GM12878 (cell line): ENCODE data around the gene CASQ1. TPM values are rescaled to one million over a fixed set of nuclear protein-coding genes. Genes with fewer than 3 reads are reported as not detected.

ENCODE experiments used
- ATAC-seq: fragments of 200-7000 bp; cut with Tn5 transposase; 3 replicates; pipeline ENCODE4 v1.9.1; 2020; ENCODE audit warnings: mild to moderate bottlenecking, moderate library complexity
- BruUV-seq: library from RNA; stranded (reverse); fragments of 400-500 nt; replicated peaks from 2 replicates; lab custom pipeline; 2021; lab: Mats Ljungman, UMichigan
- CTCF ChIA-PET: fragments of 300-600 bp; sonication (Branson Sonifier 250); formaldehyde crosslinking; extraction: SDS; loops from one replicate; lab custom pipeline; 2021; ENCODE audit warnings: inconsistent platforms; lab: Yijun Ruan, JAX
- POLR2A ChIA-PET: fragments of 350-600 bp; formaldehyde crosslinking; extraction: SDS; loops from one replicate; lab custom pipeline; 2021; ENCODE audit warnings: inconsistent platforms; lab: Charles Lee
- RAD21 ChIA-PET: fragments of 300-600 bp; sonication (Branson Sonifier 250); formaldehyde crosslinking; loops from one replicate; lab custom pipeline; 2023; ENCODE audit warnings: antibody characterized with exemption; ENCODE audit not compliant: unreplicated experiment; lab: Charles Lee
- SMC1A ChIA-PET: fragments of 300-600 bp; sonication (Branson Sonifier 250); formaldehyde crosslinking; loops from one replicate; lab custom pipeline; 2023; ENCODE audit not compliant: unreplicated experiment, uncharacterized antibody; lab: Charles Lee
- DNase-seq: peaks from one replicate; pipeline ENCODE4 v3.0.0-alpha.2; 2011; ENCODE audit warnings: low read depth, low spot score
- FAIRE-seq: peaks from 3 replicates; lab custom pipeline; 2011; peaks lifted over from hg19 to GRCh38; lab: Jason Lieb, UNC
- H2AFZ ChIP-seq: 2 replicates; pipeline ENCODE4 v1.6.0; 2011; ENCODE audit warnings: low read depth, low read length, control low read depth; ENCODE audit not compliant: control insufficient read depth
- H3K27ac ChIP-seq: 2 replicates; pipeline ENCODE4 v1.5.1; 2011; ENCODE audit warnings: control low read depth; ENCODE audit not compliant: control insufficient read depth, insufficient read depth
- H3K27me3 ChIP-seq, 2 experiments: replicated peaks in 1 of 2; 2 replicates each; pipeline versions ENCODE4 v1.6.0 to v1.6.1; 2011; ENCODE audit warnings: low read length in 1 of 2; ENCODE audit not compliant: control insufficient read depth in 2 of 2, insufficient read depth in 2 of 2
- H3K36me3 ChIP-seq, 2 experiments: 2 replicates each; pipeline ENCODE4 v1.5.1; 2011; ENCODE audit warnings: low read length in 1 of 2; ENCODE audit not compliant: control insufficient read depth in 2 of 2, insufficient read depth in 2 of 2
- H3K4me1 ChIP-seq: 2 replicates; pipeline ENCODE4 v1.6.1; 2011; ENCODE audit warnings: mild to moderate bottlenecking, low read length, moderate library complexity, mixed read lengths; ENCODE audit not compliant: control insufficient read depth, insufficient read depth
- H3K4me2 ChIP-seq: 2 replicates; pipeline ENCODE4 v1.6.0; 2011; ENCODE audit warnings: control low read depth; ENCODE audit not compliant: control insufficient read depth, insufficient read depth
- H3K4me3 ChIP-seq: fragments of 200-600 bp; sonication (generic); 2 replicates; pipeline ENCODE4 v1.5.1; 2016
- H3K79me2 ChIP-seq: 2 replicates; pipeline ENCODE4 v1.6.0; 2011; ENCODE audit warnings: low read length; ENCODE audit not compliant: control insufficient read depth, insufficient read depth
- H3K9ac ChIP-seq: 2 replicates; pipeline ENCODE4 v1.8.0; 2011; ENCODE audit warnings: low read length, control low read depth, mixed read lengths; ENCODE audit not compliant: control insufficient read depth, insufficient read depth
- H3K9me3 ChIP-seq: replicated peaks from 3 replicates; pipeline ENCODE4 v1.5.1; 2011; ENCODE audit warnings: mild to moderate bottlenecking, low read length; ENCODE audit not compliant: control insufficient read depth, insufficient read depth
- H4K20me1 ChIP-seq: 2 replicates; pipeline ENCODE4 v1.6.0; 2011; ENCODE audit not compliant: control insufficient read depth, insufficient read depth
- EED ChIP-seq: sonication (generic); IDR thresholded peaks from 2 replicates; pipeline ENCODE4 v1.6.1; 2016; ENCODE audit warnings: antibody characterized with exemption, low read depth
- HDAC6 ChIP-seq: fragments of 200-600 bp; sonication (generic); IDR thresholded peaks from one replicate; pipeline ENCODE4 v1.8.0; 2017; ENCODE audit warnings: antibody characterized with exemption; ENCODE audit not compliant: unreplicated experiment
- HDGF ChIP-seq: fragments of 450-650 bp; IDR thresholded peaks from 2 replicates; pipeline ENCODE4 v1.6.1; 2016; ENCODE audit warnings: antibody characterized with exemption
- IKZF1 ChIP-seq: fragments of 450-650 bp; conservative IDR thresholded peaks from 2 replicates; pipeline ENCODE4 v1.6.1; 2017; ENCODE audit warnings: antibody characterized with exemption, mild to moderate bottlenecking
- IKZF2 ChIP-seq, 2 experiments: fragments of 450-650 bp; IDR thresholded peaks; 2 replicates each; pipeline ENCODE4 v1.6.1; 2017; ENCODE audit warnings: mild to moderate bottlenecking in 2 of 2, moderate library complexity in 2 of 2
- MYB ChIP-seq: fragments of 150-350 bp; IDR thresholded peaks from 2 replicates; pipeline ENCODE4 v1.6.1; 2014; ENCODE audit warnings: mild to moderate bottlenecking, low read depth, low read length, borderline replicate concordance
- NBN ChIP-seq: fragments of 450-650 bp; IDR thresholded peaks from 2 replicates; pipeline ENCODE4 v1.6.1; 2016
- POLR2A ChIP-seq: IDR thresholded peaks from 2 replicates; pipeline ENCODE4 v1.6.1; 2011; ENCODE audit warnings: low read depth, mild to moderate bottlenecking, low read length
- RELB ChIP-seq: fragments of 450-650 bp; IDR thresholded peaks from 2 replicates; pipeline ENCODE4 v1.6.1; 2017; ENCODE audit warnings: low read depth, mild to moderate bottlenecking, moderate library complexity
- RUNX3 ChIP-seq: IDR thresholded peaks from 2 replicates; pipeline ENCODE4 v1.6.1; 2012; ENCODE audit warnings: low read length, inconsistent platforms
- SIX5 ChIP-seq: IDR thresholded peaks from 2 replicates; pipeline ENCODE4 v1.6.1; 2011; ENCODE audit warnings: mild to moderate bottlenecking, low read depth, low read length, moderate library complexity; ENCODE audit not compliant: severe bottlenecking
- SPI1 ChIP-seq: IDR thresholded peaks from 2 replicates; pipeline ENCODE4 v1.6.1; 2011; ENCODE audit warnings: low read depth, mild to moderate bottlenecking, low read length, moderate library complexity, borderline replicate concordance; ENCODE audit not compliant: insufficient read depth
- STAT1 ChIP-seq: fragments of 450-650 bp; conservative IDR thresholded peaks from 2 replicates; pipeline ENCODE4 v1.6.1; 2014; ENCODE audit warnings: antibody characterized with exemption, mild to moderate bottlenecking
- WRNIP1 ChIP-seq: IDR thresholded peaks from 2 replicates; pipeline ENCODE4 v1.6.1; 2011; ENCODE audit warnings: low read depth, low read length, improper control_type of control experiment, borderline replicate concordance
- ZNF274 ChIP-seq: IDR thresholded peaks from one replicate; pipeline ENCODE4 v1.8.0; 2011; ENCODE audit not compliant: insufficient read length, insufficient read depth
- ZNF592 ChIP-seq: fragments of 450-650 bp; IDR thresholded peaks from 2 replicates; pipeline ENCODE4 v1.6.1; 2017; ENCODE audit warnings: mild to moderate bottlenecking, moderate library complexity
- WGBS: methylation state at CpG from one replicate; pipeline ENCODE4 v1.1.6; 2016; ENCODE audit warnings: low lambda C conversion rate; ENCODE audit not compliant: insufficient replicate concordance, insufficient coverage; ENCODE audit errors: missing lambda C conversion rate; 5-methylcytosine and 5-hydroxymethylcytosine counted together
- in situ Hi-C: fragments of 300-500 bp; cut with MboI; formaldehyde crosslinking; loops from 9 replicates; pipeline ENCODE4 v1.14.3; 2018; ENCODE audit warnings: mixed read lengths
- intact Hi-C: fragments of 100-400 bp; cut with micrococcal nuclease; formaldehyde crosslinking; loops from one replicate; pipeline ENCODE4 v1.14.2; 2022; ENCODE audit not compliant: unreplicated experiment
- polyA plus RNA-seq, 11 experiments: library from polyadenylated mRNA; depleted of rRNA in 4 of 11; unstranded in 6 of 11; stranded (reverse) in 5 of 11; fragments of >200 nt; fragmentation: Nextera tagmentation in 4 of 11; fragmentation: Illumina TruSeq in 1 of 11; extraction: Ambion mirVana in 4 of 11; extraction: Trizol in 1 of 11; gene quantifications; 1 replicate in 1 of 11; 2 replicates in 10 of 11; pipeline versions ENCODE4 v1.2.1 to v1.2.3, GENCODE V29; 2011 to 2016; ENCODE audit warnings: inconsistent platforms in 2 of 11, missing spikeins in 2 of 11, low read depth in 1 of 11
- total RNA-seq, 4 experiments: library from RNA; depleted of rRNA in 3 of 4; stranded (reverse); fragments of >200 nt in 3 of 4; fragmentation: Illumina TruSeq in 1 of 4; extraction: Trizol in 1 of 4; gene quantifications; 2 replicates each; pipeline versions ENCODE4 v1.2.1 to v1.2.3, GENCODE V29; 2013 to 2021

Gene CASQ1
- total and polyA plus RNA-seq, 10 of the 15 experiments (the other 5 are each of a cell fraction or from before 2014, with no cell fraction given), result 0.10 to 0.77 (median 0.34) TPM

- H3K4me3 ChIP-seq, result peak overlapping the region; percentile 99
- no peak for TF ChIP-seq SIX5
- TF ChIP-seq IKZF1, result peak; percentile 79
- no peak for TF ChIP-seq HDAC6
- 0 out of 2 replicates have a peak, but pooled peaks have one; percentile 28 for TF ChIP-seq RELB
- TF ChIP-seq MYB, result no peak
- TF ChIP-seq IKZF2 (IDR thresholded peaks at IDR 0.05), result peak; percentile 62 to 71; a peak in 3 of 4 replicates
- TF ChIP-seq RUNX3, result peak; percentile 52; the same call in 1 of the 2 replicates
- peak; percentile 48; the same call in 1 of the 2 replicates for TF ChIP-seq NBN
- no peak for TF ChIP-seq WRNIP1
- TF ChIP-seq SPI1, result peak; percentile 80
- TF ChIP-seq ZNF274, result no peak
- no peak for TF ChIP-seq STAT1
- no peak; the same call in 1 of the 2 replicates for TF ChIP-seq HDGF
- 0 out of 2 replicates have a peak, but pooled peaks have one; percentile 14 for TF ChIP-seq POLR2A
- peak; percentile 64; the same call in 1 of the 2 replicates for TF ChIP-seq EED
- TF ChIP-seq ZNF592, result no peak
- TF ChIP-seq, all 136 proteins: peak for 8
- in situ Hi-C loops (no loop called here), intact Hi-C loops (no loop called here)
- Histone ChIP-seq H3K9me3 (no peaks in the 10 kb centered on the region), H3K4me2 (peak overlapping the region; percentile 82), H3K36me3 (peaks cover 7 to 10% of the 10 kb centered on the region in 2 experiments; a peak in 3 of 4 replicates), H3K4me1 (peaks cover 26% of the 10 kb centered on the region), H2AFZ (no peak overlapping the region), H3K79me2 (peaks cover 35% of the 10 kb centered on the region), H3K9ac (peak overlapping the region; percentile 92), H3K27ac (peak overlapping the region; percentile 84), H3K27me3 (no peaks in the 10 kb centered on the region), H4K20me1 (no peaks in the 10 kb centered on the region)
- FAIRE-seq (peak; percentile 47), ATAC-seq (peak; percentile 2; the same call in 1 of the 3 replicates), DNase-seq (no peak)
- ChIA-PET SMC1A (interaction anchor here (0.9 to 11.5 kb wide), 8 partner anchors 8 to 85 kb away, joined by 3 to 95 read pairs (median 6); no protein-coding TSS in a partner anchor), RAD21 (interaction anchor here (1.0 to 3.2 kb wide), 7 partner anchors 9 to 85 kb away, joined by 3 to 16 read pairs (median 5); partner anchors contain the start of gene DCAF8), POLR2A (interaction anchor here (1.0 to 2.3 kb wide), 7 partner anchors 11 to 131 kb away, joined by 3 to 15 read pairs (median 5); partner anchors contain the start of genes DCAF8 and PEX19), CTCF (interaction anchor here (0.6 to 8.9 kb wide), 12 partner anchors 13 to 736 kb away, joined by 3 to 89 read pairs (median 5); partner anchors contain the start of gene DCAF8)
- WGBS, result 24% methylated on average over 9 of the region's 9 CpGs
- BruUV-seq, result no TSS peak
Observed at GRCh38 chr1:160206421-160207117, 16.2 kb downstream of the CASQ1 start.
